Occipital lobe (tissue), 2 donors: ENCODE measurements around the gene AFAP1L1. TPM values are rescaled to one million over a fixed set of nuclear protein-coding genes. Genes with fewer than 3 reads are reported as not detected.
"Not testable (repeated sequence)": the region's sequence is repeated elsewhere in the genome, so short reads cannot be mapped to it uniquely, and the experiment has no call there.

ENCODE experiments used
- DNase-seq: peaks from one replicate; lab custom pipeline; 2025; lab: John Stamatoyannopoulos, UW
- total RNA-seq: library from RNA; depleted of rRNA; stranded (reverse); fragments of >200 nt; gene quantifications from one replicate; pipeline ENCODE4 v1.2.3, GENCODE V29; 2014

The AFAP1L1 gene
- total RNA-seq, 1 donor from 2014 or later: 3.7 TPM

GRCh38 chr5:149389552-149390495 is 118.2 kb downstream of the AFAP1L1 start:
- no peak for DNase-seq

- DNase-seq: not testable (repeated sequence)
Observed at GRCh38 chr5:149391076-149391475, 119.4 kb downstream of the AFAP1L1 start.

Other genes with a start within 250 kb of the AFAP1L1 start
- 1.6 TPM for gene SH3TC2, start 208.8 kb upstream of the AFAP1L1 start, total RNA-seq
- gene ABLIM3, start 130.4 kb upstream of the AFAP1L1 start, total RNA-seq: 5.8 TPM
- gene GRPEL2, start 73.6 kb downstream of the AFAP1L1 start, total RNA-seq: 59.9 TPM
- gene PCYOX1L, start 86.2 kb downstream of the AFAP1L1 start, total RNA-seq: 11.9 TPM
- gene IL17B, start 107.4 kb downstream of the AFAP1L1 start, total RNA-seq: not detected